MG63 (cell line): Measurements from ENCODE around the gene KRT80. TPM values are rescaled to one million over a fixed set of nuclear protein-coding genes. Genes with fewer than 3 reads are reported as not detected.

ENCODE experiments used
- DNase-seq: peaks from one replicate; pipeline ENCODE4 v3.0.0-alpha.2; 2020
- H3K27me3 ChIP-seq: fragments of 250-450 bp; sonication (Bioruptor Pico); 2 replicates; pipeline ENCODE4 v1.5.1; 2020; ENCODE audit warnings: mild to moderate bottlenecking, moderate library complexity
- H3K36me3 ChIP-seq: fragments of 250-450 bp; sonication (Bioruptor Pico); 2 replicates; pipeline ENCODE4 v1.5.1; 2020; ENCODE audit warnings: mild to moderate bottlenecking, moderate library complexity
- H3K4me3 ChIP-seq: fragments of 250-450 bp; sonication (Bioruptor Pico); 2 replicates; pipeline ENCODE4 v1.5.1; 2020; ENCODE audit warnings: mild to moderate bottlenecking, moderate library complexity
- H3K9me3 ChIP-seq: fragments of 250-450 bp; sonication (Bioruptor Pico); 2 replicates; pipeline ENCODE4 v1.5.1; 2020; ENCODE audit warnings: mild to moderate bottlenecking, moderate library complexity
- total RNA-seq: library from RNA; depleted of rRNA; stranded (reverse); fragments of >200 nt; shearing (Covaris generic); gene quantifications from 2 replicates; pipeline ENCODE4 v1.2.3, GENCODE V29; 2014; ENCODE audit warnings: low replicate concordance

Gene KRT80
- total RNA-seq, 1 experiment from 2014 or later, result 18.2 TPM

GRCh38 chr12:52231305-52232202 lies 39.7 kb upstream of the KRT80 start:
- Histone ChIP-seq H3K27me3 (no peaks in the 10 kb centered on the region), H3K4me3 (no peak overlapping the region), H3K9me3 (peaks cover 3% of the 10 kb centered on the region), H3K36me3 (no peaks in the 10 kb centered on the region)
- DNase-seq, result peak; percentile 60

GRCh38 chr12:52230364-52231281 lies 38.8 kb upstream of the KRT80 start:
- H3K4me3 ChIP-seq, result no peak overlapping the region
- no peaks in the 10 kb centered on the region for H3K36me3 ChIP-seq
- H3K27me3 ChIP-seq, result no peaks in the 10 kb centered on the region
- DNase-seq, result peak; percentile 98
- H3K9me3 ChIP-seq, result peaks cover 8% of the 10 kb centered on the region

- H3K4me3 ChIP-seq, result no peak overlapping the region
- H3K27me3 ChIP-seq, result no peaks in the 10 kb centered on the region
- DNase-seq, result peak; percentile 57
- 0 out of 2 replicates have a peak, but pooled peaks cover under 1% of the 10 kb centered on the region for H3K36me3 ChIP-seq
- peaks cover 11% of the 10 kb centered on the region for H3K9me3 ChIP-seq
Observed at GRCh38 chr12:52229836-52230343, 38.1 kb upstream of the KRT80 start.

- DNase-seq, result no peak
- 0 out of 2 replicates have a peak, but pooled peaks cover 3% of the 10 kb centered on the region for H3K36me3 ChIP-seq
- H3K9me3 ChIP-seq, result peaks cover 19% of the 10 kb centered on the region
- H3K27me3 ChIP-seq, result no peaks in the 10 kb centered on the region
- no peak overlapping the region for H3K4me3 ChIP-seq
Observed at GRCh38 chr12:52228931-52229330, 37.1 kb upstream of the KRT80 start.

- no peak for DNase-seq
- Histone ChIP-seq H3K9me3 (peaks cover 19% of the 10 kb centered on the region), H3K4me3 (no peak overlapping the region), H3K36me3 (0 out of 2 replicates have a peak, but pooled peaks cover 3% of the 10 kb centered on the region), H3K27me3 (no peaks in the 10 kb centered on the region)
Observed at GRCh38 chr12:52228366-52228765, 36.6 kb upstream of the KRT80 start.

- H3K9me3 ChIP-seq, result peaks cover 19% of the 10 kb centered on the region
- 0 out of 2 replicates have a peak, but pooled peaks cover 3% of the 10 kb centered on the region for H3K36me3 ChIP-seq
- no peak for DNase-seq
- H3K27me3 ChIP-seq, result no peaks in the 10 kb centered on the region
- no peak overlapping the region for H3K4me3 ChIP-seq
Observed at GRCh38 chr12:52227606-52228166, 35.9 kb upstream of the KRT80 start.

- H3K27me3 ChIP-seq, result no peaks in the 10 kb centered on the region
- no peak for DNase-seq
- no peak overlapping the region for H3K4me3 ChIP-seq
- 0 out of 2 replicates have a peak, but pooled peaks cover 3% of the 10 kb centered on the region for H3K36me3 ChIP-seq
- H3K9me3 ChIP-seq, result peaks cover 19% of the 10 kb centered on the region
Observed at GRCh38 chr12:52226446-52226845, 34.6 kb upstream of the KRT80 start.

- peaks cover 19% of the 10 kb centered on the region for H3K9me3 ChIP-seq
Observed at GRCh38 chr12:52225752-52226151, 33.9 kb upstream of the KRT80 start.

GRCh38 chr12:52224151-52224550 lies 32.3 kb upstream of the KRT80 start:
- no peak for DNase-seq
- no peaks in the 10 kb centered on the region for H3K27me3 ChIP-seq
- 0 out of 2 replicates have a peak, but pooled peaks cover 3% of the 10 kb centered on the region for H3K36me3 ChIP-seq
- peaks cover 19% of the 10 kb centered on the region for H3K9me3 ChIP-seq
- H3K4me3 ChIP-seq, result no peak overlapping the region

More at GRCh38 chr12:52225752-52226151, 33.9 kb upstream of the KRT80 start:
- no peak for DNase-seq
- no peak overlapping the region for H3K4me3 ChIP-seq
- H3K27me3 ChIP-seq, result no peaks in the 10 kb centered on the region
- 0 out of 2 replicates have a peak, but pooled peaks cover 3% of the 10 kb centered on the region for H3K36me3 ChIP-seq

- no peak for DNase-seq
- H3K27me3 ChIP-seq, result no peaks in the 10 kb centered on the region
- 0 out of 2 replicates have a peak, but pooled peaks cover 3% of the 10 kb centered on the region for H3K36me3 ChIP-seq
- H3K4me3 ChIP-seq, result no peak overlapping the region
- H3K9me3 ChIP-seq, result peaks cover 19% of the 10 kb centered on the region
Observed at GRCh38 chr12:52223406-52224039, 31.7 kb upstream of the KRT80 start.

- peaks cover 19% of the 10 kb centered on the region for H3K9me3 ChIP-seq
- H3K4me3 ChIP-seq, result no peak overlapping the region
- H3K27me3 ChIP-seq, result no peaks in the 10 kb centered on the region
- DNase-seq, result no peak
- 0 out of 2 replicates have a peak, but pooled peaks cover 3% of the 10 kb centered on the region for H3K36me3 ChIP-seq
Observed at GRCh38 chr12:52222692-52223091, 30.9 kb upstream of the KRT80 start.

- H3K4me3 ChIP-seq, result no peak overlapping the region
- peaks cover 19% of the 10 kb centered on the region for H3K9me3 ChIP-seq
- no peaks in the 10 kb centered on the region for H3K27me3 ChIP-seq
- 0 out of 2 replicates have a peak, but pooled peaks cover 3% of the 10 kb centered on the region for H3K36me3 ChIP-seq
- peak; percentile 82 for DNase-seq
Observed at GRCh38 chr12:52221912-52222457, 30.2 kb upstream of the KRT80 start.

- H3K27me3 ChIP-seq, result no peaks in the 10 kb centered on the region
- H3K36me3 ChIP-seq, result 0 out of 2 replicates have a peak, but pooled peaks cover 3% of the 10 kb centered on the region
- H3K9me3 ChIP-seq, result peaks cover 16% of the 10 kb centered on the region
- H3K4me3 ChIP-seq, result no peak overlapping the region
- no peak for DNase-seq
Observed at GRCh38 chr12:52221070-52221781, 29.4 kb upstream of the KRT80 start.

GRCh38 chr12:52220477-52220876 lies 28.7 kb upstream of the KRT80 start:
- DNase-seq, result no peak
- Histone ChIP-seq H3K36me3 (0 out of 2 replicates have a peak, but pooled peaks cover 3% of the 10 kb centered on the region), H3K4me3 (no peak overlapping the region), H3K9me3 (peaks cover 11% of the 10 kb centered on the region), H3K27me3 (no peaks in the 10 kb centered on the region)

- Histone ChIP-seq H3K4me3 (no peak overlapping the region), H3K36me3 (no peaks in the 10 kb centered on the region), H3K27me3 (no peaks in the 10 kb centered on the region), H3K9me3 (no peaks in the 10 kb centered on the region)
- DNase-seq, result no peak
Observed at GRCh38 chr12:52218001-52218400, 26.2 kb upstream of the KRT80 start.
